ENCODE data around the gene CBLIF.
"Not testable (repeated sequence)": the region's sequence is repeated elsewhere in the genome, so short reads cannot be mapped to it uniquely, and the experiment has no call there.

CBLIF gene

DNA sequence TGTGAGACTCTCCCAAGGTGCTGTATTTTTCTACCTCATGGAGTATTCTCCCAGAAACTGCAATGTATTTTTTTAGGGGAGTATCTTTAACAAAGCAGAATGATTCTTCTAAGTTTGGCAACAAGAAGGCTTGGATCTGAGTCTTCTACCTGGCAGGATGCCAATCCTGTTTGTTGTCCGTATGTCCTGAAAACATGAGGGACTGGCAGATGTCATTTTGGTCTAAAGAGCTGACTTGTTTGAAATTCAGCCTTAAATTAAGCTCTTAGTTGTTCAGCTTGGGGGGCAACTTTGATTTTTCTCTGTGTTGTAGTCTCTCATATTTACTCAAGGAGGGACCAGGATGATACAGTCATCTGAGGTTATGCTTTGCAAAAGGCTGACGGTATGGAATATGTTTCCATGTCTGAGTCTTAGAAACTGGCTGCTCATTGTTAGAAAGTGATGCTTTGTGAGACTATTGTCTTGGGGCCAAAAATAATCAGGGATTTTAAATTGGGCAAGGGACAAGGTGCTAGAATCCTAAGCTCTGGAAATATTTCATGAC lies 44.1 kb downstream of the CBLIF start:
- H3K27ac Mint-ChIP-seq = no peak overlapping the region
- CTCF ChIA-PET = interaction anchor here (0.6 to 10.6 kb wide), 14 partner anchors 9 to 132 kb away, joined by 3 to 121 read pairs (median 4); partner anchors contain the start of genes MRPL16, PATL1 and STX3
- no peaks in the 10 kb centered on the region for H3K27me3 Mint-ChIP-seq
- H3K4me3 Mint-ChIP-seq = no peak overlapping the region
- peaks cover 35% of the 10 kb centered on the region for H3K36me3 Mint-ChIP-seq
- no peaks in the 10 kb centered on the region for H3K9me3 Mint-ChIP-seq
- no peak for DNase-seq
- peaks cover 19% of the 10 kb centered on the region for H3K4me1 Mint-ChIP-seq

DNA sequence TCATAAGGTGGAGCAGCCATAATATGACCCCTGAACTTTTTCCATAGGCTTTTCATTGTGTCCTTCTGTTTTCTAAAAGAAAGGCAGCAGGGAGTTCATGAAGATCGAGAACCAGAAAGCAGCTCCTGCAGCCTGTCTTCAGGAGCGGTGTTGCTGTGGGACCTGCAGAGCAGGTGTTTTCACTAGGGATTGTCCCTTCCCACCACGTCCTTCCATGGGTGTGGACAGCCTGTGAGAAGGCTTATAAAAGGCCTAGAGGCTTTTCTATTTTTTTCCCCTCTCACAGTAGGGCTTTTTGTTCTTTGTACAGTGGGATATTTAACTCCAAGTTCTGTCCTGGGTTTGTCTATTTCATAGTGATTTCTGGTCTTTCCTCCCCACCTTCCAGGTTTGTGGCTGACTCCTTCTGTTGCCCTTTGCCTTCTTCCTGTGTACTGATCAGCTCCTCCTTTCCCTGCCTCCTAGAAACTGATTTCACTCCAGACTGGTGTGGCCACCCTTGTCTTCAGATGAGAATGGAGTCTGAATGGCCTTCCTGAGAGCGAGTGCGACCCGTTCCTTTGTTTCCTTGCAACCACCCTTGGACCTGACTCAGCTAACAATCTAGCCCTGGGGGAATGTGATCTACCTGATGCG lies 44.8 kb downstream of the CBLIF start:
- DNase-seq = no peak
- H3K36me3 Mint-ChIP-seq = peaks cover 34% of the 10 kb centered on the region
- no peaks in the 10 kb centered on the region for H3K27me3 Mint-ChIP-seq
- no peak overlapping the region for H3K4me3 Mint-ChIP-seq
- no peak overlapping the region for H3K27ac Mint-ChIP-seq
- H3K4me1 Mint-ChIP-seq = peaks cover 19% of the 10 kb centered on the region
- CTCF ChIA-PET = interaction anchor here (0.8 to 10.6 kb wide), 7 partner anchors 9 to 121 kb away, joined by 3 to 121 read pairs (median 4); partner anchors contain the start of genes MRPL16 and STX3
- no peaks in the 10 kb centered on the region for H3K9me3 Mint-ChIP-seq

DNA sequence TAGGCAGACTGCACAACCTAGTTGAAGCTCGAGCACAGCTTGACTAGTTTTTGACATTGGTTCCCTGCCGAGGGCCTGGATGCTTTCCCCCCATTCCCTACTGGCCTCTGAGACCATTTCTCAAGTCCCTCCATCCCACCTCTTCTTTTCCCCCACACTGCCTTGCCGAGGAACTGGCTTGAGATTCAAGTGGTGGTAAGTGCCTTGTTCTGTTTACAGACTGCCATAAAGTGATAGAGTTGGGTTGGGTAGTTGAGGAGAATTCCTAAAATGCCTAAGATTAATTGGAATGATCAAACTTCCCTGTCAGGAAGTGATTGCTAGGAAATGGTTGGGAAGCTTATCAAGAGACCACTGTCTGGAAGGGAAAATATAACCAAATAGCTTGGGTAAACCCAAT lies 50.9 kb downstream of the CBLIF start:
- Mint-ChIP-seq H3K27ac (no peak overlapping the region), H3K27me3 (no peaks in the 10 kb centered on the region), H3K36me3 (peaks cover 40% of the 10 kb centered on the region), H3K4me3 (no peak overlapping the region), H3K9me3 (no peaks in the 10 kb centered on the region), H3K4me1 (no peaks in the 10 kb centered on the region)
- CTCF ChIA-PET = interaction anchor here (0.6 kb wide), 1 partner anchor 74 kb away, joined by 3 read pairs; no protein-coding TSS in a partner anchor
- no peak for DNase-seq

DNA sequence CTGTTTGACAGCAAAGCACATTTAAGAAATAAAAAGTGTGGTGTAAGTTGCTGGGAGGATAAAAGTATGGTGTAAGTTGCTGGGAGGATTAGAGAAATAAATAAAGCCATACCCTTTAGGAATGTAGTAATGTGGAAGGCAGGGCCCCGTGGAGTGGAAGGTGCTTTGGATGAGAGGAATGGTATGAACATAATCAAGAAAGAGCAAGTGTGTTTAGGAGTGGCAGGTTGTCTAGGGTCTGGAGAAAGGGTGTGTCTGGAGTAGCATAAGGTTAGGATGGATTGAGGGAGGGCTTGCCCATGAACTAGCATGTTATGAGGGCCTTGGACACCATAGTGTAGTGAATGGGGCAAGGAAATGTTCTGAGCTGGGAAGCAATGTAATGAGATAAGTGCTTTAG lies 52.8 kb downstream of the CBLIF start:
- H3K27me3 Mint-ChIP-seq = no peaks in the 10 kb centered on the region

DNA sequence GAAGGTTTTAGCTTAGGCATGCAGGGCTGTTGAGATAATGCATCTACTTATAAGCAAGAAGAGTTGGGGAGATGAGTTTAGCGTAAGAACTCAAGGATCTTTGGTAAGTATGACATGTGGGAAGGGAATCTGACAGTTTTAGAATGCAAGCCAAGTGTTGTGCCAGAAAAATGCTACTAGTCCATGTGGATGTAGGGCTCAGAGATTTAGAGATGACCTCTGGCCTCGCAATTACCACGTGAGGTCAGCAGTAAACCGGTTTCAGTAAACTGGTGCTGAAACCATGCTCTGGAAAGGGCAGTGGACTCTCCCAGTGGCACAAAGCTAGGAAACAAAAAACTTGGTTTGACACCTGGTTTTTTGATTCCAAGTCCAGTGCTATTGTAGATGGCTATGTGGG lies 53.7 kb downstream of the CBLIF start:
- no peaks in the 10 kb centered on the region for H3K9me3 Mint-ChIP-seq
- H3K27ac Mint-ChIP-seq = no peak overlapping the region
- peaks cover 13% of the 10 kb centered on the region for H3K4me1 Mint-ChIP-seq
- H3K4me3 Mint-ChIP-seq = no peak overlapping the region
- CTCF ChIA-PET = interaction anchor here (1.2 kb wide), 1 partner anchor 10 kb away, joined by 6 read pairs; no protein-coding TSS in a partner anchor
- H3K27me3 Mint-ChIP-seq = no peaks in the 10 kb centered on the region
- peaks cover 54% of the 10 kb centered on the region for H3K36me3 Mint-ChIP-seq
- no peak for DNase-seq

More for the DNA sequence above, 52.8 kb downstream of the CBLIF start:
- peaks cover 50% of the 10 kb centered on the region for H3K36me3 Mint-ChIP-seq
- H3K4me1 Mint-ChIP-seq = peaks cover 4% of the 10 kb centered on the region
- DNase-seq = no peak
- H3K27ac Mint-ChIP-seq = no peak overlapping the region
- H3K4me3 Mint-ChIP-seq = no peak overlapping the region
- H3K9me3 Mint-ChIP-seq = no peaks in the 10 kb centered on the region
- CTCF ChIA-PET = interaction anchor here (1.2 kb wide), 2 partner anchors 9 to 18 kb away, joined by 3 to 6 read pairs; partner anchors contain the start of gene MRPL16

DNA sequence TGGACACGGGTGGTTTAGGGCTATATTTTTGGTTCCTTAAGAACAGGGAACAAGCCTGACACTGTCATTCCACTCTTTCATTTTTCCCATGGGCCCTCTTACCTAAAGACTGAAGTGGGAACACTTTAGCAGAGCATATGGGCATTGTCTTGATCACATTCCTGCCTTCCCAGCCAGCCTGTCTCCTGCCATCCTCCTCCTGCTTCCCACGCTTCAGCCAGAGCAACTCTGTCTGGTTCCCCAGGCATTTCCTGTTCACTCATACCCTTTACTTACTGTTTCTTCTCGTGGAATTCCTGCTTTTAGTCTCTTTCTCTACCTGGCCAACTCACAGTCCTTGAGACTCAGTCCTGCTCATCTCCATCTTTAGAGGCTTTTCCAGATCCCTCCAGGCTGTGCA lies 57.5 kb downstream of the CBLIF start:
- CTCF ChIA-PET = interaction anchor here (1.1 to 2.1 kb wide), 2 partner anchors 14 to 33 kb away, joined by 6 to 10 read pairs; partner anchors contain the start of gene STX3
- no peak overlapping the region for H3K27ac Mint-ChIP-seq

DNA sequence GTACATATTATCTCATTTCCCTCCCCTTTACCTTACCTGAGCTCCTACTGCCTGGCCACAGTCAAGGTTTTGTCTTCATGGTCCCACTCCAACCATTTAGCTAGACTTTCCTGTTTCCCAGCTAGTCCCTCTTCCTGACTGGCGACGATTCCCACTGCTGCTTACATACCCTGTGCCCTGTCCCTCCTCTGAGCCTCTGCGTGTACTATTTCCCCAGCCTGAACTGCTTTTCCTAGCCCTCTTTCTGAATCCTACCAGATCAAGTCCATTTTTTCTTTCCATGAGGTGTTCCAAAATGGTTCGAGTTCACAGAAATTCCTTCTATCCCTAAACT lies 58.1 kb downstream of the CBLIF start:
- no peak for DNase-seq
- Mint-ChIP-seq H3K36me3 (peaks cover 54% of the 10 kb centered on the region), H3K4me1 (peaks cover 49% of the 10 kb centered on the region), H3K9me3 (peaks cover 5% of the 10 kb centered on the region), H3K27ac (no peak overlapping the region), H3K27me3 (no peaks in the 10 kb centered on the region), H3K4me3 (no peak overlapping the region)
- CTCF ChIA-PET = no interaction called here

More for the DNA sequence above, 57.5 kb downstream of the CBLIF start:
- Mint-ChIP-seq H3K27me3 (no peaks in the 10 kb centered on the region), H3K4me1 (peaks cover 45% of the 10 kb centered on the region), H3K9me3 (peaks cover 3% of the 10 kb centered on the region), H3K4me3 (no peak overlapping the region), H3K36me3 (peaks cover 55% of the 10 kb centered on the region)
- DNase-seq = no peak

DNA sequence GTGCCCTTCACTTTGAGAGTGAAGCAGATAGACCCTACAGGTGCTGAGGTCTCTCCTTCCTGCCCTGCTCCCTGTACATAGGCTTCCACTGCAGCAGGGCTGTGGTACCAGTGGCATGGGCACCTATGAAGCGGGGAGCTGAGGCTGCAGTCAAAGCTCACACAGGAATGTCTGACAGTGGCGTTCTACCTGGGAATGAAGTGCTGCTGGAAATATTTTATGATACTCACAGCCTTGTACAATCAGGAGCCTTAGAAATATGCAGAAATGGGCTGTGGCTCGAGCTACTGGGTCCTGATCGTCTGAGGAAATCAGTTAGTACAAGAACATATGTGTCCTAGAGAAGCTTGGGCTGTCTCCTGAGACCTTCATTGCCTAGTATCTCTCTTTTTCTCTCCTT lies 59.5 kb downstream of the CBLIF start:
- Mint-ChIP-seq H3K27ac (no peak overlapping the region), H3K9me3 (peaks cover 11% of the 10 kb centered on the region), H3K36me3 (peaks cover 57% of the 10 kb centered on the region), H3K4me1 (peaks cover 58% of the 10 kb centered on the region), H3K4me3 (no peak overlapping the region), H3K27me3 (no peaks in the 10 kb centered on the region)
- no peak for DNase-seq
- CTCF ChIA-PET = interaction anchor here (1.3 to 2.3 kb wide), 2 partner anchors 16 to 30 kb away, joined by 3 to 9 read pairs; no protein-coding TSS in a partner anchor

DNA sequence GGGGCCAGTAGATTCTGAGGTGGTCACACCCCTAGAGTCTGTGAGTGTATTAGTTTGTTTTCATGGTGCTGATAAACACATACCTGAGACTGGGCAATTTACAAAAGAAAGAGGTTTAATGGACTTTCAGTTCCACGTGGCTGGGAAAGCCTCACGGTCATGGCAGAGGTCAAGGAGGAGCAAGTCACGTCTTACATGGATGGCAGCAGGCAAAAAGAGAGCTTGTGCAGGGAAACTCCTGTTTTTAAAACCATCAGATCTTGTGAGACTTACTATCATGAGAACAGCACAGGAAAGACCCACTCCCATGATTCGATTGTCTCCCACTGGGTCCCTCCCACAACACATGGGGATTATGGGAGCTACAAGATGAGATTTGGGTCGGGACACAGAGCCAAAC lies 60.9 kb downstream of the CBLIF start:
- not testable (repeated sequence) for DNase-seq

DNA sequence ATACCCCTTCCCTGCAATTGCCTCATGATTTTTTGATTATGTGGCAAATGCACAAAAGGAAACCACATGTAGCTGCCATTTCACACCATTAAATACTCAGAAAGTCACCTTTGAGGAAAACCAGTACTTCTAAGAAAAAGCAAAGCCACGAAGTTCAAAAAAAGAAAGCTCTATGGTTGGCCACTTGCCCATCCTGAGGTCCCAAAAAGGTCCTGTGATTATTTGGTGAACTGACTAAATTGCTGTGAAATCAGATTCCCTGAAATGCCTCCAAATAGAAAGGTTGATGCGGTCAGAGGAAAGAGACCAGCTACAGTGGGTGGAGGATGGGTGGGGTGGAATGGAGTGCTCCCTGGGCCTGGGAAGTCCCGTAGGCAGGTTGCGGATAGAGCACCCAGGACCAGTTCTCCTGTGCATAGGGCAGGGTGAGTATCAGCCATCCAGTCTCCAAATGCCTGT lies 61.6 kb downstream of the CBLIF start:
- no peak overlapping the region for H3K4me3 Mint-ChIP-seq
- H3K36me3 Mint-ChIP-seq = peaks cover 63% of the 10 kb centered on the region
- CTCF ChIA-PET = interaction anchor here (1.1 to 1.5 kb wide), 3 partner anchors 12 to 18 kb away, joined by 3 to 4 read pairs (median 3); no protein-coding TSS in a partner anchor

More for the DNA sequence above, 60.9 kb downstream of the CBLIF start:
- not testable (repeated sequence) for H3K27me3 Mint-ChIP-seq, H3K4me3 Mint-ChIP-seq
- Mint-ChIP-seq H3K36me3 (peaks cover 64% of the 10 kb centered on the region), H3K27ac (peak overlapping the region; percentile 85), H3K9me3 (peaks cover 12% of the 10 kb centered on the region), H3K4me1 (peaks cover 68% of the 10 kb centered on the region)
- CTCF ChIA-PET = interaction anchor here (1.0 to 2.3 kb wide), 3 partner anchors 17 to 30 kb away, joined by 3 to 9 read pairs (median 4); no protein-coding TSS in a partner anchor

DNA sequence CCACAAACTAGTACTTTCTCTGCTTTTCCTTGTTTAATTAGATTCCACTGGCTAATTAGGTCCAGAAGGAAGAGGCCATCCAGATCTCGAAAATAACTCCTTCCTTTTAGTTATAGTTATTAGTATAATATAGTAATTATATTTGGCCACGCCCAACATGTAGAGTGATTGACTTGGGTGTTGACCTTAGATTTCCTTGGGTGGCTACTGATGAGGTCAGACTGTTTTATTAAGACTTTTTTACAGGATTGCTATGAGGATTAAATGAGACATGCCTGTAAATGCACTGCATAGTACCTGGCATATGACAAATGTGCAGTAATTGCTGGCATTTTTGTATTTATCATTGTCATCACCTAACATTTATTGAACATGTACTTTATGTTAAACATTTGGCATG lies 63.2 kb downstream of the CBLIF start:
- CTCF ChIA-PET = no interaction called here
- peak overlapping the region; percentile 19 for H3K27ac Mint-ChIP-seq

More for the DNA sequence above, 61.6 kb downstream of the CBLIF start:
- peak overlapping the region; percentile 85 for H3K27ac Mint-ChIP-seq
- no peaks in the 10 kb centered on the region for H3K27me3 Mint-ChIP-seq
- peaks cover 69% of the 10 kb centered on the region for H3K4me1 Mint-ChIP-seq
- peaks cover 12% of the 10 kb centered on the region for H3K9me3 Mint-ChIP-seq
- no peak for DNase-seq

DNA sequence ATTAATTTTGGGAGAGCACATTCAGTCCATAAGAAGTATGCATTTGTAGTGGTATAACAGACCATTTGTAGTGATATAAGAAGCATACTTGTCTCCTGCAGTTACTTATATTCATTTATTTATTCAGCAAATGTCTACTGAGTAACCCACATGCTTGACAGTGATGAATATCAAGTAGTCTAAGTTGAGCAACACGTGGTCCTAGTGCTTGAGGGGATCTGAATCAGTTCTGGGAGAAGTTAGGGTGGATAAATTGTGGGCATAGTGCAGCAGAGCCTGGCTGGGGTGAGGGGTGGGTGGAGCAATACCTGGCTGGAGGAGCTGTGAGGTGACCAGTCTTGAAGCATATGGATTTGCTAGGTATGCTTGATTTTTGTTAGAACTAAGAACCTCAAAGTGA lies 65.8 kb downstream of the CBLIF start:
- H3K4me3 Mint-ChIP-seq = no peak overlapping the region
- CTCF ChIA-PET = no interaction called here
- H3K9me3 Mint-ChIP-seq = peaks cover 12% of the 10 kb centered on the region
- H3K27me3 Mint-ChIP-seq = no peaks in the 10 kb centered on the region
- peaks cover 61% of the 10 kb centered on the region for H3K4me1 Mint-ChIP-seq
- no peak for DNase-seq
- H3K36me3 Mint-ChIP-seq = peaks cover 69% of the 10 kb centered on the region
- no peak overlapping the region for H3K27ac Mint-ChIP-seq

More for the DNA sequence above, 63.2 kb downstream of the CBLIF start:
- DNase-seq = no peak
- Mint-ChIP-seq H3K9me3 (peaks cover 12% of the 10 kb centered on the region), H3K4me3 (no peak overlapping the region), H3K4me1 (peaks cover 60% of the 10 kb centered on the region), H3K27me3 (no peaks in the 10 kb centered on the region), H3K36me3 (peaks cover 58% of the 10 kb centered on the region)
